IPS DF 19.7 (cell line): ENCODE data around the gene PPP1R3E.
"Not testable (repeated sequence)": the region's sequence is repeated elsewhere in the genome, so short reads cannot be mapped to it uniquely, and the experiment has no call there.

Experiments used
- DNase-seq: peaks from one replicate; pipeline ENCODE4 v3.0.0-alpha.2; 2013; ENCODE audit warnings: low read depth, low spot score

The PPP1R3E gene

GRCh38 chr14:23297611-23298277 lies 4.9 kb downstream of the PPP1R3E start:
- no peak for DNase-seq

GRCh38 chr14:23297096-23297495 lies 5.6 kb downstream of the PPP1R3E start:
- no peak for DNase-seq

DNA sequence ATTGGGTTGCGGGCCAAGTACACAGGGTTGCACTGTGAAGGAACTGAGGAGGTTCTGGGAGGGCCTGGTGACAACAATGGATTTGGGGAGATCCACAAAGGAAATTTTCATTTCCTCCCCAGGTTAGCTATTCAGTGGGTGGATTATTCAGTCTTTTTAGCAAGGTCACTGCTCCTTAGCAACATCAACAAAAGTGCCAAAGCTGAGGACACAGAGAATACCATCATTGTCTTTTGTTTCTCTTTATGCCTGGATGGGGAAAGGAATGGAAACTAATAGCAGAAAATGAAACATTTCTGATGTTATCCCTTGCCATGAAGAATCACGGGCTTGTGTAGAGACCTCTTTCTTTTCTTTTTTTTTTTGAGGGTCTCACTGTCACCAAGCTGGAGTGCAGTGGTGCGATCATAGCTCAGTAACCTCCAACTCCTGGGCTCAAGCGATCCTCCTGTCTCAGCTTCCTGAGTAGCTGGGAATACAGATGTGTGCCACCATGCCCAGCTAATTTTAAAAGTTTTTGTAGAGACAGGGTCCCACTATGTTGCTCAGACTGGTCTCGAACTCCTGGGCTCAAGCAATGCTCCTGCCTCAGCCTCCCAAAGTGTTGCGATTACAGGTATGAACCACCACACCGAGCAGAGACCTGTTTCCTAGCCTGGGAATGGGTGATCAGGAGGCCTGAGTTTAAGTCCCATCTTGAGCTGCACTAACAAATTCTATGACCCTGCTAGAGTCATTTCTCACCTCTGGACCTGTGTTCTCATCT lies 6.5 kb downstream of the PPP1R3E start:
- DNase-seq: no peak

GRCh38 chr14:23294734-23295561 lies 7.7 kb downstream of the PPP1R3E start:
- DNase-seq: no peak

DNA sequence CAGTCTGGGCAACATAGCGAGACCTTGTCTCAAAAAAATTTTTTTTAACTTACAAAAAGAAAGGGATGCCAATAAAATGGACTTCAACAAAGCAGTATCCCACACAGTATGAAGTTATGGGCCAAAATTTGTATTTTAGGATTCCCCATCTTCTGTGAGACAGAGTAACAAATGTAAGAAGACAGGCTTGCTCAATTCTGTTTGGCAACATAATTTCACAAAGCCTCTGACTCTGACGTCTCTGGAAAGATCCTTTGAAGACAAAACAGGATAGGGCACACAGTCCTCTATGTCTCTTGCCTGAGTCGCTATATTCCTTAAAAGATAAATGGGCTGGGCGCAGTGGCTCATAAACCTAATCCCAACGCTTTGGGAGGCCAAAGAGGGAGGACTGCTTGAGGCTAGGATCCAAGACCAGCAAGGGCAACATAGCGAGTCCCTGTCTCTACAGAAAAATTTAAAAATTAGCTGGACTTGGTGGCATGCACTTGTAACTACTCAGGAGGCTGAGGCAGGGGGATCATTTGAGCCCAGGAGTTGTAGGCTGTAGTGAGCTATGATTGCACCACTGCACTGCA lies 15.7 kb downstream of the PPP1R3E start:
- DNase-seq: no peak

DNA sequence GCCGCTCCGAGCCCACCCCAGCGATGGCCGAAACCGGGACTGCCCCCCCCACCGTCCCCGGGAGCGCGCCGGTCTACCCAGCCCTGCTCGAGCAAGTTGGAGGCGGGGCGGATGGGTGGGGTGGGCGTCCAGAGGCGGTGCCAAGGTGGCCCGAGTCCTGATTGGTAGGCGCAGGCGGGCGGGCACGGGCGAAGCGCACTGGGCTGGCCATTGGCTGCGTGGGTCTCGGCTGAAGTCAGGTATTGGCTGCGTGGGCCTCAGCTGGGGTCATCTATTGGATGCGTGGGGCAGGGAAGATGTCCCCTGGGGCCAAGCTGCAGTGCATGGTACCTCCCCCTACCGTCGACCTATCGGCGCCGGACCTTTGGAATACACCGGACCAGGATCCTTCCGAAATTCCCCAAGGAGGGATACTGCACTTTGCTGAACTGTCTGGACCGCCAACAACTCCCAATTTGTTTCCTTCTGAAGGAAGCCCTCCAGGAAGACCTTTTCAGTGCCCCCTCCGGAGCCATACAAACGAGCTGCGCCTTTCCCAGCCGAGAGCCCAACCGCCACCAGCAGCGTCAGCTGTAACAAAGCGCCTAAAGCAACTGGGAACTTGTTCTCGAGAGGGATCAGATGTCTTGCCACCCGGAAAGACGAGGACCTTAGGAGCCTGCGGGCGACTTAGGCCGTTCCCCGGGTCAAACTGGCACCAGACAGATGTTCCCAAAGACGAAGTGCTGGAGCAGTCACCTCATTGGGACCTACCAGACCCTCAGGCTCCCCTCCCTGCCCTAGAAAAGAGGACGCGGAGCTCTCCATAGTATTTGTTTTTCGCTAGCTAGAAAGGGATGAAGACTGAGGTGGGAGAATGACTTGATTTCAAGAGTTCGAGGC lies 16.4 kb downstream of the PPP1R3E start, which contains the start of gene HOMEZ:
Gene HOMEZ (minus strand): TSS at position 113 of the 882 bp plus-strand sequence. CDS start 180 bp downstream, outside the sequence.
- DNase-seq: peak; percentile 87

GRCh38 chr14:23285530-23286019 lies 17.1 kb downstream of the PPP1R3E start:
- DNase-seq: no peak

- DNase-seq: no peak
These were observed 17.8 kb downstream of the PPP1R3E start for GRCh38 chr14:23284654-23285529.

- DNase-seq: no peak
These were observed 21.4 kb downstream of the PPP1R3E start for GRCh38 chr14:23281247-23281646.

DNA sequence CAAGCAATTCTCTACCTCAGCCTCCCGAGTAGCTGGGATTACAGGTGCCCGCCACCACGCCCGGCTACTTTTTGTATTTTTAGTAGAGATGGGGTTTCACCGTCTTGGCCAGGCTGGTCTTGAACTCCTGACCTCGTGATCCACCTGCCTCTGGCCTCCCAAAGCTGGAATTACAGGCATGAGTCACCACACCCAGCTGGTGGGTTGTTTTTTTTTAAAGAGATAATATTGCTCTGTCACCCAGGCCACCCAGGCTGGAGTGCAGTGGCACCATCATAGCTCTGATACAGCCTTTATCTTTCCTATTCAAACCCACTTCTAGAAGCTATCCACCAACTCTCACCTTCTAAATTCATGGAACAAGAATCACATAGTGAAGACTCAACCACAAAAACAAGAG lies 24.7 kb downstream of the PPP1R3E start:
- DNase-seq: not testable (repeated sequence)

DNA sequence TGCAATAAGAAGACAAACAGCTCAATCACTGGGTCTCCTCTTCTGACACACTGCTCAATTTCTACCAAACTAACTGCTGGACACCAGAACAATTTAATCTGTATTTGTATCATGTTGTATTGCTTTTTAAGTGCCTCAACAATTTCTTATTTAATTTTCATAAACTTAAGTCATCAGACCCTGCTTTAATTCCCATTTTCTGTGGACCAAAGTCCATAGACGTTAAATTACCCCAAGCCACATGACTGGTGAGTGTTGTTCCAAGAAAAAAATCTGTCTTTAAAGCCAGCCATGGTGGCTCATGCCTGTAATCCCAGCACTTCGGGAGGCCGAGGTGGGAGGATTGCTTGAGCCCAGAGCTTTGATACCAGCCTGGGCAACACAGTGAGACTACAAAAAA lies 25.5 kb downstream of the PPP1R3E start:
- no peak for DNase-seq

- DNase-seq: no peak
These were observed 27.2 kb downstream of the PPP1R3E start for GRCh38 chr14:23275412-23275811.

DNA sequence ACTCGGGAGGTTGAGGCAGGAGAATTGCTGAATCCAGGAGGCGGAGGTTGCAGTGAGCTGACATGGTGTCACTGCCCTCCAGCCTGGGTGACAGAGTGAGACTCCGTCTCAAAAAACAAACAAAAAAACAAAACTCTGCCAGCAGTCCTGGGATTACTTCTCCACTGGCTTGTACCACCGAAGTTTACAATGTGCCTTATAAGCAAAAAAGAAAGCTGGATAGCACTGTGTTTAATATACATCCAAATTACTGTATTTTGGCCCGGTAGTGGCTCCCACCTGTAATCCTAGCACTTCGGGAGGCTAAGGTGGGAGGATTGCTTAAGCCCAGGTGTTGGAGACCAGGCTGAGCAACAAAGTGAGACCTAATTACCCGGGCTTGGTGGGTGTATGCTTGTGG lies 33.5 kb downstream of the PPP1R3E start:
- no peak for DNase-seq

DNA sequence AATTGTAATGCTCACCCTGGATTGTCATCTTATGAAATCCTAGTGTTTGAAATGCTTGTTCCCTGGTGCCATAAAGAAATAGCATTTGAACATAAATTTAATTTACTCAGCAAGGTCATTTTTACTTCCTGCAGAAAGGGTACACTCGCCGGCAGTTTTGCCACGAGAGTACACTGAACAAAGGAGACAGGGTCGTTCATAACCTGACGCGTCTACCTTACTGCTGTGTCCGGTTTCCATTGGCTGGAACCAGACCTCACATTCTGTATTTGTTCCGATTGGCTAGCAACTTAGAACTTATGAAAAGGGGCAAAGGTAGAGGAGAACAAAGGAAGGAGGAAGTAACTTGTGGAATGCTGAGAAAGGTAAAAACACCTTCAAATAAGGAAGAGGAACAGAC lies 41.8 kb downstream of the PPP1R3E start:
- DNase-seq: not testable (repeated sequence)

GRCh38 chr14:23259426-23259825 lies 43.2 kb downstream of the PPP1R3E start:
- DNase-seq: no peak

GRCh38 chr14:23258256-23258655 lies 44.4 kb downstream of the PPP1R3E start:
- no peak for DNase-seq

DNA sequence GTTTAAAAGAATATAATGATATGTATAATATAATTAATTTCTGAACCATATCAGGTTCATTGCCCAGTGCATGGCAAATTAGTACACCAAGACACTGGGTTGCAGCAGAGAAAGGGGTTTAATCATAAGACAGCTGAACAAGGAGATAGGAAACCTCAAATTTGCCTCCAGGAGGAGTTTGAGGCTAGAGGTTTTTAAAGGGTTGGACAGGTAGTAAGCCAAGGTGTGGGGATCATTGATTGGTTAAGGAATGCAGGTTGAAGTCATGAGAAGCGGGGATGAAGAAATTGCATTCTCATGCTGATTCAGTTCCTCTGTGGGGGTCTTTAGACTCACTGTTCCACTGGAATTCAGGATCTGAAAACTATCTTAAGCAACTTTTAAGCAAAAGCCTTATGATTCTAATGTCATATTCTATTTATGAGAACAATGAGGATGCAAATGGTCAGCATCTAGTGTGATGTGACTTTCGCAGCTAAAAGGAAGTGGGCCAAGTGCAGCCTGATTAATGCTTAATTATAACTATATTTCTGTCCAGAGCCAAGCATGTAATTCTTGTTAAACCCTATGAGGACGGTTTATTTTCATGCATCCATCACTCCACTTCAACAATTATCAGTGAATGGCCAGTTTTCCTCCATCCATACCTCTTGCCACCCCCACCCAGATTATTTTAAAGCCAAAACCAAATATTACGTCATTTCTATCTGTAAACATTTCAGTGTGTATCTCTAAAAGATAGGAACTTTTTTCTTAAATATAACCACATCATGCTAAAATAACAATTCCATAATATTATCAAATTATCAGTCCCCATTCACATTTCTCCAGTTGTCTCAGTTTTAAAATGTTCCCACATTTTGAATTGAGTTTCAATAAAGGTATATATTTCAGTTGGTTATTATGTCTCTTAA lies 50.0 kb downstream of the PPP1R3E start:
- peak; percentile 79 for DNase-seq

DNA sequence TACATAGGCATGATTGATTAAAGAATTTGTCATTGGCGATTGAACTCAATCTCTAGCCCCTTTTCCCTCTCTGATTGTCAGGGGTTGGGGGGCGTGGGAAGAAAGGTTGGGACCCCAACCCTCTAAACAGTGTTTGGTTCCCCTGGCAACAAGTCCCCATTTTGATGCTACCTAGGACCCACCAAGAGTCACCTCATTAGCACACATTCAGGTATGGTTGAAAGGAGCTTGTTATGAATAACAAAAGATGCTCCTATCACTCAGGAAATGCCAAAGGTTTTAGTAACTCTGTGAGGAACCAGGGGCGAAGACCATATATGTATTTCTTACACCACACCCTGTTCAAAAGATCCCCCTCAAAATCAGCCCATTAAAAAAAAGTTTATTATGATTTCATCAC lies 50.7 kb downstream of the PPP1R3E start:
- DNase-seq: peak; percentile 87

DNA sequence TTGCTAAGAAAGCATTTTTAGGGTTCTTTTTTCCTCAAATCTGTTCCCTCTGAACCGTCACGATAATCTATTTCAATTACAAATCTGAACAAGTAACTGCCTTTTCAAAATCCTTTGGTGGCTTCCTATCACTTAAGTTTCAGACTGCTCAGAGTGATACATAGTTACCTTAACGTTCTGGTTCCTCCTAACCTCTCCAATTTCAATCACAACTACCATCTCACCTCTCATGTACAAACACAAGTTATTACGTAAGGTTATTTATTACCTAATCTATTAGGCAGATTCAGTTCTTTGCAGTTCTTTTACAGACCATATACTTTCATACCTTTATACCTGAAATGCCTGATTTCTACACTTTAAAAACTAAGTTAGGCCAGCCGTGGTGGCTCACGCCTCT lies 52.8 kb downstream of the PPP1R3E start:
- DNase-seq: no peak
